Heart right ventricle (tissue), 16 donors: ENCODE results near the gene SIL1. TPM values are rescaled to one million over a fixed set of nuclear protein-coding genes. Genes with fewer than 3 reads are reported as not detected.

Experiments used
- ATAC-seq, 8 donors: fragments of 200-7000 bp; cut with Tn5 transposase; one replicate each; pipeline ENCODE4 v1.9.1; 2020; ENCODE audit warnings: mild to moderate bottlenecking in 8 of 8, moderate library complexity in 8 of 8, moderate number of reproducible peaks in 1 of 8
- DNase-seq, 2 donors: peaks; one replicate each; pipeline ENCODE4 v3.0.0-alpha.2; 2020
- H3K27ac ChIP-seq, 10 donors: fragments of 200-600 bp; sonication (generic) in 2 of 10; one replicate each; pipeline versions ENCODE4 v1.5.0 to v1.8.0; 2020 to 2022; ENCODE audit warnings: mild to moderate bottlenecking in 3 of 10
- H3K27me3 ChIP-seq, 7 donors: fragments of 200-600 bp; one replicate each; pipeline ENCODE4 v1.8.0; 2021 to 2022; ENCODE audit warnings: mild to moderate bottlenecking in 2 of 7
- H3K36me3 ChIP-seq, 9 donors: fragments of 200-600 bp; sonication (generic) in 1 of 9; one replicate each; pipeline versions ENCODE4 v1.5.0 to v1.8.0; 2020 to 2022; ENCODE audit warnings: mild to moderate bottlenecking in 2 of 9
- H3K4me1 ChIP-seq, 9 donors: fragments of 200-600 bp; sonication (generic) in 1 of 9; one replicate each; pipeline versions ENCODE4 v1.5.0 to v1.8.0; 2020 to 2022; ENCODE audit warnings: mild to moderate bottlenecking in 4 of 9
- H3K4me3 ChIP-seq, 10 donors: fragments of 200-600 bp; sonication (generic) in 2 of 10; one replicate each; pipeline versions ENCODE4 v1.5.0 to v1.8.0; 2020 to 2022; ENCODE audit warnings: mild to moderate bottlenecking in 7 of 10, moderate library complexity in 2 of 10
- H3K9me3 ChIP-seq, 11 donors: fragments of 200-600 bp in 10 of 11; sonication (generic) in 2 of 11; one replicate each; pipeline versions ENCODE4 v1.5.0 to v1.8.0; 2013 to 2022; ENCODE audit warnings: mild to moderate bottlenecking in 2 of 11, control low read depth in 1 of 11, moderate library complexity in 1 of 11
- CTCF ChIP-seq, 9 donors: fragments of 200-600 bp; sonication (generic) in 2 of 9; IDR thresholded peaks; one replicate each; pipeline versions ENCODE4 v1.5.0 to v1.8.0; 2021 to 2022; ENCODE audit warnings: antibody characterized with exemption in 9 of 9, mild to moderate bottlenecking in 5 of 9, moderate library complexity in 1 of 9
- WGBS, 2 donors: extraction: QIAGEN DNeasy Blood & Tissue Kit; methylation state at CpG; one replicate each; pipeline ENCODE4 v1.1.7; 2013; ENCODE audit warnings: inconsistent platforms in 1 of 2; 5-methylcytosine and 5-hydroxymethylcytosine counted together
- intact Hi-C, 10 donors: fragments of 100-400 bp; cut with DNase I; formaldehyde crosslinking; loops; one replicate each; pipeline versions ENCODE4 v1.11.1 to v1.14.2; 2022
- polyA plus RNA-seq, 2 donors: library from polyadenylated mRNA; stranded (reverse); fragments of 200-250 nt; gene quantifications; one replicate each; pipeline ENCODE4 v1.2.3, GENCODE V29; 2013
- total RNA-seq, 10 donors: library from RNA; stranded (reverse); fragmentation: NEBNext Ultra II Directional in 3 of 10; extraction: Animal tissue kit (Norgen Biotek cat#: 25700) in 3 of 10; gene quantifications; one replicate each; pipeline versions ENCODE4 v1.2.1 to v1.2.4, GENCODE V29; 2021 to 2023
- donor health status: Arrhythmogenic right ventricular cardiomyopathy.
- donor health status: ischemic (EF 13 %, LVEDD 7.1; RV severe dilation, severe dysfunction).
- donor health status: healthy with polysubstance abuse.
- donor health status: DM: no; HTN: yes; CAD: no.
- donor health status: DM: no; HTN: no; CAD: no.
- donor health status: ischemic (EF 25% LVEDD 6.9; RV normal size, moderate dysfunction).
- donor health status: ischemic (EF 25% LVEDD 5.7; RV mildly dilated, moderate dysfunction).
- donor health status: healthy.
- donor health status: DM: yes; HTN: yes; CAD: no.
- donor health status: Ischemic cardiomyopathy.
- donor health status: ischemic (EF 35%, LVEDD 5.7; RV mildly dilated, moderate dysfunction).
- donor health status: nonischemic (EF 11% LVEDD 7.7; RV severe dilation, severe dysfunction).
- donor health status: DM: yes; HTN: yes; CAD: no.
- donor health status: PGD.
- donor health status: ischemic (EF 29% LVEDD 5.4; RV normal size, mild dysfunction).
- donor health status: nonischemic (EF 23%, LVEDD 6.1; RV moderate dilation, normal function).

SIL1 gene
- total and polyA plus RNA-seq, 12 donors = 26.7 to 94.7 (median 44.3) TPM

GRCh38 chr5:139079225-139079990 lies 118.8 kb downstream of the SIL1 start:
- no peaks in the 10 kb centered on the region for H3K27me3 ChIP-seq
- DNase-seq = no peak
- intact Hi-C loops = no loop called here
- H3K27ac ChIP-seq = no peak overlapping the region
- no peaks in the 10 kb centered on the region for H3K9me3 ChIP-seq
- 97 to 100% methylated on average over 1 of the region's 1 CpG for WGBS, 2 donors
- TF ChIP-seq CTCF (IDR thresholded peaks at IDR 0.05) = no peak
- ATAC-seq = no peak
- H3K4me1 ChIP-seq = peaks cover 0 to 29% (median 12%) of the 10 kb centered on the region in 9 donors
- H3K36me3 ChIP-seq = no peaks in the 10 kb centered on the region
- H3K4me3 ChIP-seq = no peak overlapping the region

- 81 to 84% methylated on average over 4 of the region's 4 CpGs for WGBS, 2 donors
- H3K27me3 ChIP-seq = no peaks in the 10 kb centered on the region
- DNase-seq (no peak), ATAC-seq (peak in 1 of 8 donors; percentile 12)
- intact Hi-C loops = no loop called here
- H3K4me1 ChIP-seq = peaks cover 0 to 29% (median 12%) of the 10 kb centered on the region in 9 donors
- no peak overlapping the region for H3K27ac ChIP-seq
- TF ChIP-seq CTCF (IDR thresholded peaks at IDR 0.05) = no peak
- H3K36me3 ChIP-seq = no peaks in the 10 kb centered on the region
- no peaks in the 10 kb centered on the region for H3K9me3 ChIP-seq
- H3K4me3 ChIP-seq = no peak overlapping the region
These were observed 119.8 kb downstream of the SIL1 start for GRCh38 chr5:139078345-139078744.

DNA sequence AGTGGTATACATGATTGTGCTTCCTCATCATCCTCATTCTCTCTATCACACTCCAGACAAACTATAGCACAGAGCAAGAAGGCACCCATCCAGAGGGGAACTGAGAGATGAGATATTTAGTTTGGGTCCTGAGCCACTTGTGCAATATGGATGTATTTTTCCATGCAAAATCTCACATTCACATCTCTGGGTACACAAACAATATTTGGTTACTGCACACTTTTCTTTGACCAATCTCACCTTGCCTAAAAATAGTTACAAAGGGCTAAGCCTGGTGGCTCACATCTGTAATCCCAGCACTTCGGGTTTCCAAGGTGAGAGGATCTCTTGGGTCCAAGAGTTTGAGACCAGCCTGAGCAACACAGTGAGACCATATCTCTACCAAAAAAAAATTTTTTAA lies 120.3 kb downstream of the SIL1 start:
- no peak for TF ChIP-seq CTCF (IDR thresholded peaks at IDR 0.05)
- ATAC-seq (no peak), DNase-seq (no peak)
- H3K27me3 ChIP-seq = no peaks in the 10 kb centered on the region
- no peak overlapping the region for H3K4me3 ChIP-seq
- H3K36me3 ChIP-seq = no peaks in the 10 kb centered on the region
- WGBS, 2 donors = 94 to 98% methylated on average over 1 of the region's 1 CpG
- peaks cover 0 to 29% (median 12%) of the 10 kb centered on the region in 9 donors for H3K4me1 ChIP-seq
- intact Hi-C loops = no loop called here
- H3K9me3 ChIP-seq = no peaks in the 10 kb centered on the region
- H3K27ac ChIP-seq = no peak overlapping the region

GRCh38 chr5:139076111-139076510 lies 122.1 kb downstream of the SIL1 start:
- no peaks in the 10 kb centered on the region for H3K36me3 ChIP-seq
- WGBS, 2 donors = 83 to 88% methylated on average over 1 of the region's 1 CpG
- ATAC-seq (no peak), DNase-seq (no peak)
- intact Hi-C loops = no loop called here
- H3K4me3 ChIP-seq = no peak overlapping the region
- peak overlapping the region in 1 of 10 donors; percentile 26 for H3K27ac ChIP-seq
- H3K27me3 ChIP-seq = no peaks in the 10 kb centered on the region
- H3K4me1 ChIP-seq = peaks cover 0 to 29% (median 12%) of the 10 kb centered on the region in 9 donors
- no peak for TF ChIP-seq CTCF (IDR thresholded peaks at IDR 0.05)
- H3K9me3 ChIP-seq = no peaks in the 10 kb centered on the region
